Mesendoderm (in vitro differentiated cells): ENCODE results near the gene ADIPOR2.
A peak's percentile ranks its signal among the peaks of the same experiment; 100 is the strongest.

ENCODE experiments used
- DNase-seq: peaks from one replicate; pipeline ENCODE4 v3.0.0; 2013
- H2AK5ac ChIP-seq: 2 replicates; pipeline ENCODE4 v1.6.1; 2013; ENCODE audit warnings: low read length, inconsistent platforms
- H2BK120ac ChIP-seq: 2 replicates; pipeline ENCODE4 v1.6.1; 2013; ENCODE audit warnings: low read depth, mild to moderate bottlenecking, low read length, moderate library complexity, mixed read lengths
- H2BK15ac ChIP-seq: replicated peaks from 2 replicates; pipeline ENCODE4 v1.6.1; 2013; ENCODE audit warnings: low read depth, mild to moderate bottlenecking, moderate library complexity
- H2BK5ac ChIP-seq: 2 replicates; pipeline ENCODE4 v1.6.1; 2013; ENCODE audit warnings: low read length, inconsistent platforms
- H3K18ac ChIP-seq: 2 replicates; pipeline ENCODE4 v1.6.1; 2013; ENCODE audit warnings: mild to moderate bottlenecking, low read length, mixed read lengths
- H3K23ac ChIP-seq: one replicate; pipeline ENCODE4 v1.6.1; 2013; ENCODE audit warnings: low read length
- H3K27ac ChIP-seq: 2 replicates; pipeline ENCODE4 v1.5.1; 2013; ENCODE audit warnings: low read depth, mild to moderate bottlenecking, inconsistent platforms, low read length, moderate library complexity
- H3K27me3 ChIP-seq: 2 replicates; pipeline ENCODE4 v1.6.1; 2013; ENCODE audit warnings: low read length, control low read depth, mild to moderate bottlenecking, inconsistent platforms; ENCODE audit not compliant: insufficient read depth, poor library complexity
- H3K36me3 ChIP-seq: 2 replicates; pipeline ENCODE4 v1.6.1; 2013; ENCODE audit warnings: low read length, inconsistent platforms; ENCODE audit not compliant: control insufficient read depth, insufficient read depth
- H3K4ac ChIP-seq: one replicate; pipeline ENCODE4 v1.6.1; 2013; ENCODE audit warnings: low read depth, mild to moderate bottlenecking, low read length, moderate library complexity
- H3K4me1 ChIP-seq: 2 replicates; pipeline ENCODE4 v1.6.1; 2013; ENCODE audit warnings: low read depth, low read length, inconsistent platforms; ENCODE audit not compliant: control insufficient read depth
- H3K4me2 ChIP-seq: 2 replicates; pipeline ENCODE4 v1.6.1; 2013; ENCODE audit warnings: low read length
- H3K4me3 ChIP-seq: 2 replicates; pipeline ENCODE4 v1.5.1; 2013; ENCODE audit warnings: mild to moderate bottlenecking, low read length
- H3K56ac ChIP-seq: one replicate; pipeline ENCODE4 v1.6.1; 2013; ENCODE audit warnings: low read length
- H3K79me1 ChIP-seq: 2 replicates; pipeline ENCODE4 v1.6.1; 2013; ENCODE audit warnings: low read length, inconsistent platforms
- H3K79me2 ChIP-seq: 2 replicates; pipeline ENCODE4 v1.6.1; 2013; ENCODE audit warnings: mild to moderate bottlenecking, low read length; ENCODE audit not compliant: control insufficient read depth, insufficient read depth
- H3K9ac ChIP-seq: 2 replicates; pipeline ENCODE4 v1.6.1; 2013; ENCODE audit warnings: low read length, inconsistent platforms
- H4K5ac ChIP-seq: one replicate; pipeline ENCODE4 v1.6.1; 2013; ENCODE audit warnings: low read length
- H4K8ac ChIP-seq: one replicate; pipeline ENCODE4 v1.6.1; 2013; ENCODE audit warnings: low read depth, mild to moderate bottlenecking, control low read depth, low read length, moderate library complexity
- WGBS: extraction: QIAGEN DNeasy Blood & Tissue Kit; methylation state at CpG from one replicate; pipeline ENCODE4 v1.1.7; 2013; ENCODE audit warnings: low lambda C conversion rate, missing lambda C conversion rate; ENCODE audit not compliant: insufficient coverage; ENCODE audit errors: extremely low coverage; 5-methylcytosine and 5-hydroxymethylcytosine counted together

The ADIPOR2 gene

GRCh38 chr12:1777798-1778197 is 86.9 kb downstream of the ADIPOR2 start:
- H3K56ac ChIP-seq = no peak overlapping the region

GRCh38 chr12:1778911-1779310 is 88.0 kb downstream of the ADIPOR2 start:
- Histone ChIP-seq H4K5ac (no peak overlapping the region), H3K79me2 (peaks cover 2% of the 10 kb centered on the region), H2BK120ac (no peak overlapping the region), H3K4me2 (no peak overlapping the region), H3K4me3 (no peak overlapping the region), H2BK15ac (no peak overlapping the region), H3K56ac (no peak overlapping the region), H3K79me1 (peaks cover 5% of the 10 kb centered on the region), H3K36me3 (no peaks in the 10 kb centered on the region), H2BK5ac (no peak overlapping the region), H3K18ac (no peak overlapping the region), H2AK5ac (no peak overlapping the region), H3K9ac (no peak overlapping the region), H3K27me3 (no peaks in the 10 kb centered on the region), H3K27ac (no peak overlapping the region), H3K4me1 (peaks cover 12% of the 10 kb centered on the region), H4K8ac (no peak overlapping the region), H3K4ac (no peak overlapping the region), H3K23ac (no peak overlapping the region)
- no CpG with 5 or more reads among the region's 4 CpGs for WGBS
- DNase-seq = no peak

More at GRCh38 chr12:1777798-1778197, 86.9 kb downstream of the ADIPOR2 start:
- H4K5ac ChIP-seq = no peak overlapping the region
- DNase-seq = no peak
- H2AK5ac ChIP-seq = no peak overlapping the region
- no peak overlapping the region for H2BK15ac ChIP-seq
- no peak overlapping the region for H3K23ac ChIP-seq
- H3K18ac ChIP-seq = no peak overlapping the region
- no CpG with 5 or more reads among the region's 5 CpGs for WGBS
- H3K4ac ChIP-seq = no peak overlapping the region
- H3K27me3 ChIP-seq = no peaks in the 10 kb centered on the region
- H3K4me2 ChIP-seq = no peak overlapping the region
- no peak overlapping the region for H3K27ac ChIP-seq
- H3K79me2 ChIP-seq = peaks cover 2% of the 10 kb centered on the region
- H2BK120ac ChIP-seq = no peak overlapping the region
- no peak overlapping the region for H3K9ac ChIP-seq
- H3K4me3 ChIP-seq = no peak overlapping the region
- no peaks in the 10 kb centered on the region for H3K36me3 ChIP-seq
- no peak overlapping the region for H2BK5ac ChIP-seq
- no peak overlapping the region for H4K8ac ChIP-seq
- peaks cover 7% of the 10 kb centered on the region for H3K79me1 ChIP-seq
- H3K4me1 ChIP-seq = peaks cover 12% of the 10 kb centered on the region

DNA sequence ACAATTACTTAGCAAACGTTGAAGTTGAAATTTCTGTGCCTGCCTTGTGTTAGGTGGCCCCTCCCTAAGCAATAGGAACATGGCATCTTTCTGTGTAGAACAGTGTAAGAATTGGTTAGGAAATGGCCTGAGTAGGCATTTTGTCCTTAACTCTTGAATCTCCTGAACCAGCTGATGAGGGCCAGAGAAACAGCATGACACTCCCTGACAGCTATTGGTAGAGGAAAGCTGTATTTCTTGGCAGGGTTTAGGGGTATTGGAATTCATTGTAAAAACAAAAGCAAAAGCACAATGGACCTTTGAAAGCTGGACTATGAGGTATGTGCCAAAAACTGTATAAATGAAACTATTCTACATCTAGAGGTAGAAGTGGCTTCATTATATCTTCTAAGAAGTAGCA is 88.9 kb downstream of the ADIPOR2 start:
- H2AK5ac ChIP-seq = no peak overlapping the region
- DNase-seq = no peak
- no peak overlapping the region for H3K23ac ChIP-seq
- H3K4me3 ChIP-seq = no peak overlapping the region
- H3K79me1 ChIP-seq = peaks cover 5% of the 10 kb centered on the region
- H3K4ac ChIP-seq = no peak overlapping the region
- H3K18ac ChIP-seq = no peak overlapping the region
- H2BK5ac ChIP-seq = no peak overlapping the region
- no peak overlapping the region for H3K27ac ChIP-seq
- WGBS = no CpG with 5 or more reads among the region's 1 CpG
- H3K56ac ChIP-seq = no peak overlapping the region
- H2BK120ac ChIP-seq = no peak overlapping the region
- H4K5ac ChIP-seq = no peak overlapping the region
- H3K36me3 ChIP-seq = no peaks in the 10 kb centered on the region
- no peaks in the 10 kb centered on the region for H3K79me2 ChIP-seq
- H3K9ac ChIP-seq = no peak overlapping the region
- peaks cover 12% of the 10 kb centered on the region for H3K4me1 ChIP-seq
- no peak overlapping the region for H4K8ac ChIP-seq
- no peaks in the 10 kb centered on the region for H3K27me3 ChIP-seq
- H3K4me2 ChIP-seq = no peak overlapping the region
- H2BK15ac ChIP-seq = no peak overlapping the region

GRCh38 chr12:1781772-1782171 is 90.9 kb downstream of the ADIPOR2 start:
- no peak overlapping the region for H4K8ac ChIP-seq
- DNase-seq = peak; percentile 81
- no peak overlapping the region for H2BK15ac ChIP-seq
- H3K27me3 ChIP-seq = no peaks in the 10 kb centered on the region
- no peak overlapping the region for H3K4me2 ChIP-seq
- no peak overlapping the region for H3K56ac ChIP-seq
- H3K4me3 ChIP-seq = no peak overlapping the region
- H2BK120ac ChIP-seq = no peak overlapping the region
- H2BK5ac ChIP-seq = no peak overlapping the region
- H3K36me3 ChIP-seq = peaks cover 2% of the 10 kb centered on the region
- H3K4me1 ChIP-seq = peaks cover 6% of the 10 kb centered on the region
- no peaks in the 10 kb centered on the region for H3K79me2 ChIP-seq
- no peak overlapping the region for H3K9ac ChIP-seq
- no peak overlapping the region for H4K5ac ChIP-seq
- H2AK5ac ChIP-seq = no peak overlapping the region
- WGBS = no CpG with 5 or more reads among the region's 2 CpGs
- peaks cover 10% of the 10 kb centered on the region for H3K79me1 ChIP-seq
- no peak overlapping the region for H3K27ac ChIP-seq
- H3K4ac ChIP-seq = no peak overlapping the region
- peak overlapping the region; percentile 12 for H3K18ac ChIP-seq
- H3K23ac ChIP-seq = no peak overlapping the region

DNA sequence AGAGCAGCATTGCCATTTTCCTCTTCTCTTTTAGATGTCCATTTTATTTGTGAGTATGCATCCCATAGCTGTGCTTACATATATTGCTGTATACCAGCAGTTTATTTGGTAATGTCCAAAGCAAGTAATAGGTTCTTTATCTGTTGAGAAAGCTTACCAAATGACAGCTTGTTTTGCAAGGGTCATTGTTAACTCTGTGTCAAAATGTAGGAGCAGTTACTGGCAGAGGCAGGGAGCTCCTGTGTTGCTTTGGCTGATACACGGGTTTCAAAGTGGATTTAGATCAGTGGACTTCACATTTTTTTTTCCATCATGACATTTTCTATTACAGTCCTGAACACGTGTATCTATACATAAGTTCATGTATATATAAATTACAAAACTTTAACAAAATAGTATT is 91.3 kb downstream of the ADIPOR2 start:
- no peak overlapping the region for H3K56ac ChIP-seq
- H2BK5ac ChIP-seq = no peak overlapping the region
- no peak overlapping the region for H2BK120ac ChIP-seq
- H3K79me1 ChIP-seq = peaks cover 10% of the 10 kb centered on the region
- no peak overlapping the region for H4K5ac ChIP-seq
- H3K23ac ChIP-seq = no peak overlapping the region
- H2BK15ac ChIP-seq = no peak overlapping the region
- H3K79me2 ChIP-seq = no peaks in the 10 kb centered on the region
- no peak overlapping the region for H3K18ac ChIP-seq
- H3K4me2 ChIP-seq = no peak overlapping the region
- no CpG with 5 or more reads among the region's 2 CpGs for WGBS
- no peak overlapping the region for H2AK5ac ChIP-seq
- no peak overlapping the region for H3K4me3 ChIP-seq
- peaks cover 2% of the 10 kb centered on the region for H3K36me3 ChIP-seq
- H3K4ac ChIP-seq = no peak overlapping the region
- H3K9ac ChIP-seq = no peak overlapping the region
- H3K27ac ChIP-seq = no peak overlapping the region
- peaks cover 6% of the 10 kb centered on the region for H3K4me1 ChIP-seq
- H3K27me3 ChIP-seq = no peaks in the 10 kb centered on the region
- H4K8ac ChIP-seq = no peak overlapping the region
- DNase-seq = no peak

DNA sequence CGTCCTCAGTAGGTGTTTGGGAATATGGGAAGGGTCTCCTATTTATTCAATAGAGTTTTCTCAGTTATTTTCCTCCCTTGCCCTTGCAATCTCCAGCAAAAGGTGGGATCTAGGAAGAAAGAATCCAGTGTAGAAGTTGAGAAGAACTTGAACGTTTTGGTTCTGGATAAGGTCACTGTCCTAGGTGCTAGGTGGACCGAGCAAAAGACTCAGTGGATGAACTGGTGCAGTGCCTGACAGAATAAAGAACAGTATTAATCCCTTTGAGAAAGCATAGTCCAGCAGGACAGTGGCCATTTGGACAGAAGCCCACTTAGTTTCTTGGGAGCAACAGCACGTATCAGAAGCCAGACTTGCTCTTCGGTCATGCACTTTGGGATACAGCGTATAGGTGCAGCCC is 96.8 kb downstream of the ADIPOR2 start:
- Histone ChIP-seq H4K5ac (no peak overlapping the region), H3K4me1 (no peaks in the 10 kb centered on the region), H3K4me2 (no peak overlapping the region), H3K9ac (no peak overlapping the region), H3K79me2 (no peaks in the 10 kb centered on the region), H2BK15ac (no peak overlapping the region), H3K23ac (no peak overlapping the region), H3K4me3 (no peak overlapping the region), H3K36me3 (peaks cover 2% of the 10 kb centered on the region), H3K4ac (no peak overlapping the region), H3K56ac (no peak overlapping the region), H3K27ac (no peak overlapping the region), H3K79me1 (peaks cover 10% of the 10 kb centered on the region), H3K27me3 (no peaks in the 10 kb centered on the region), H4K8ac (no peak overlapping the region), H3K18ac (no peak overlapping the region), H2BK5ac (no peak overlapping the region), H2BK120ac (no peak overlapping the region), H2AK5ac (no peak overlapping the region)
- DNase-seq = no peak
- WGBS = no CpG with 5 or more reads among the region's 6 CpGs
